Stimulated activated CD8-positive, alpha-beta memory T cell treated with anti-CD3 and anti-CD28 coated beads, Interleukin-15, amount 100 ng/mL, for 4 hours (primary cell): ENCODE data around the gene AP2A2.

Experiments used
- DNase-seq, 2 donors: peaks; one replicate each; pipeline ENCODE4 v3.0.0-alpha.2; 2020; ENCODE audit warnings: low read depth in 2 of 2

The AP2A2 gene

DNA sequence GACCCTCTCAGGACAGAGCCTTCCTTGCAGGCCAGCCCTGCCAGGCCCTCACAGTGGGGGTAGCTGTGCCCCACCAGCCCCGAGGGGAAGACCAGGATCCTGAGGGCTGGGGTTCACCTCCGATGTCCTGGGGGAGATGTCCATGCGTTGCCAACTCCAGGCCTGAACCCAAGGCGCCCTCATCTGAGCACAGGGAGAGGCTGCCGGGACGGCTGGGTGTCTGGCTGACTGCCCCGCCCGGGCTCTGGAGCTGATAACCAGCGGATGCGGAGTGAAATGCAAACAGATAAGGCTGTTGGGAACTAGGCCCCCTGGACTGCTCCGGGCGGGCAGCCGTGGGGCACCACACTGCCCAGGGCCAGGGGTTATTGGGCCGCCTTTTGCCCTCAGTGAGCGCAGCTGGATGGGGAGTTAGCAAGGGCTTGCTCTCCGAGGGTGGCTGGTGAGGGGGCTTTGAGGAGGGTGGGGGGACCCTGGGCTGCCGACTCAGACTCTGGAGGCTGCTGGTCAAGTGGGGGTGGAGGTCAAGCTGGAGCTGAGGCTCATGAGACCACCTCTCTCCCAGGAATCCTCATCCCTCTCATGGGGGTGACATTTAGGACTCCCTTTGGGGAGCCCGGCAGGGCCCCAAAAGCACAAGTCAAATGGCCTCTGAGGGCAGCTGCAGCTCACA, 116.4 kb downstream of the AP2A2 start:
- DNase-seq = no peak

DNA sequence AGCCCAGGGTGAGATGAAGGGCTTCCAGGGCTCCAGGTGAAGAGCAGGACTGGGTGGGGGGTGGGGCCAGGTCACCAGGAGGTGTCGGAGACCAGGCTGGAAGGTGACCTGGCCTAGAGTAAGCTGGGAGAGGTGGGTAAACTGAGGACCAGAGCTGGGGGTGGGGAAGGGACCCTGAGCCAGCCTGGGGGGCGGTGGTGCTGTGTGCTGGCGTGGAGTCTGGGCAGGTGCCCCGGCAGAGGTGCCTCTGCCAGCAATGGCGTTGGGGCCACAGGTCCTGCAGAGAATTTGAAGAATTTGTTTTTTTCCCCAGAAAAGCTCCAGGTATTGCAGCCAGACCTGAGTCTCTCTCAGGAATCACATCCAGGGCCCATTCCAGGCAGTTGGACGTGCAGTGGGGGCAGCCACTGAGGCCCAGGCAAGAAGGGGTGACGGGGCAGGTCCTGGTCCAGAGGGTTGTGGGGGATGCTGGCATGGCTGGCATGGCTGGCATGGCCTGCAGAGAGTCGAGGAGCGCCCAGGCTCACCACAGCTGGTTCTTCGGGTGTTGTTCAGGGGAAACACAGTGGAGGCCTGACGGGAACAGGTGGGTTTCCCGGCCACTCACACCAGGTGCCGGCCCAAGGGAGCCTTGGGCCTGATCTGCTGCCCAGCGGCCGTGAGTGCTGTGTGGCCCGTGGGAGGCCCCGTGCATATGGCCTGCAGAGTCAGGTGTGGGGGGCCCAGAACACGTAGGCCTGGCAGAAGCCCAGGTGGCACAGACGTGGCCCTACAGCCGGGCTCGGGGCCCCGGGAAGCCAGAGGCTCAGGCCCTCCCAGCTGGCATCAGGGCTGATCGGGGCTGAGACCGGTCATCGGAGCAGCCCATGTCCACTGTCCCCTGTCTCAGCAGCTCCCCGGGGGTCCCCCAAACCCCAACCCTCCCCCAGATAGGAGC, 117.2 kb downstream of the AP2A2 start:
- DNase-seq = no peak

DNA sequence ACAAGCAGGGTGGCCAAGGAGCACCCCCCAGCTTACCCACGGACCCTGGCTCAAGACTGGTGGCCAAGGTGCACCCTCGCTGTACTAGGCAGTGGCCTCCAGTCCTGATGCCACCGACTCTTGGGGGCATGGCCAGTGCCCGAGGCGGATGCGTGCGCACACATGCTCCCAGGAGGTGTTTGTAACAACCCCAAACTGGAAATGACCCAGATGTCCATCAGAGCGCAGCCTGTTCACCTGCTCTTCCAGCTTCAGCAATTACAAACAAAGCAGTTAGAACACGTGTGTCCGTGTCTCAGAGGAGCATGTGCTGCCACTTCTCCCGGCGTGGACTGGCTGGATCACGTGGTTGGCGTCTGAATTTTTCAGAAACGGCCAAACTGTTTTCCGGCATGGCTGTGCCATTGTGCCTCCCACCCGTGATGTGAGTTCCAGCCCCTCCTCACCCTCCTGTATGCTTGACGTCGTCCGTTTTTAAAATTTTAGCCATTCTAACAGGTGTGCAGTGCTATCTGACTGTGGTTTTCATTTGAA, 118.0 kb downstream of the AP2A2 start:
- DNase-seq = no peak

DNA sequence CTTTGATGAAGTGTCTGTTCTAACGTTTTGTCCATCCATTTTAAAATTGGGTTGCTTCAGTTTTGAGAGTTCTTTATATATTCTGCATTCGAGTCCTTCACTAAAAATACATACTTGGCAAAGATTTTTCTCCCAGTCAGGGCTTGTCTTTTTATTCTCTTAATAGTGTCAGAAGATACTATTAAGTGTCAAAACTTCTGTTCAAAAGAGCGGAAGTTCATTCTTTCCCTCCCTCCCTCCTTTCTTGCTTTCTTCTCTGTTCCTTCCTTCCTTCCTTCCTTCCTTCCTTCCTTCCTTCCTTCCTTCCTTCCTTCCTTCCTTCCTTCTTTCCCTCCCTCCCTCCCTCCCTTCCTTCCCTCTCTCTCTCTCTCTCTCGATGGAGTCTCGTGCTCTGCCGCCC, 118.5 kb downstream of the AP2A2 start:
- no peak for DNase-seq

DNA sequence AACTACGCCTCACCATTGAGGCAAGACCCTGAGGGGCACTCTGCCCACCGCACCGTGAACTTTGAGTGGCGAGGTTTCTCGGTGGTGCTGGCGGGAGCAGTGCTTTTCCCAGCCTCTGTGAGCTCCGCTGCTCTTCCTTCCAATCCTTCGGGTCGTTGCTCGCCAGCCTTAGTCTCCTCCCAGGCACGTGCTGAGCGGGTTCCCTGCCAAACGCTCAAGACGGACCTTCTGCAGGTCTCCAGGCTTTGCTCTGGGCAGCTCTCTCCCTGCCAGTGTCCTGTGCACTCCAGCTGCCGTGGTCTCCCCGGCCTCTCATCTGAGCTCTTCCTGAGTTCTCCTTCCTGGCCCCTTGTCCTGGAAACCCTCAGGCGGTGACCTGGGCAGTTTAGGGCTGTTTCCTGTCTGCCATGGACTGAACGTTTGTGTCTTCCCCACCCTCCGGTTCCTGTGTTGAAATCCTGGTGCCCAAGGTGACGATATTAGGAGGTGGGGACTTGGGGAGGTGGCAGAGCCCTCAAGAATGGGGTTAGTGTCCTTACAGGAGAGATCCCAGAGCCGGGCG, 122.0 kb downstream of the AP2A2 start:
- DNase-seq = no peak

DNA sequence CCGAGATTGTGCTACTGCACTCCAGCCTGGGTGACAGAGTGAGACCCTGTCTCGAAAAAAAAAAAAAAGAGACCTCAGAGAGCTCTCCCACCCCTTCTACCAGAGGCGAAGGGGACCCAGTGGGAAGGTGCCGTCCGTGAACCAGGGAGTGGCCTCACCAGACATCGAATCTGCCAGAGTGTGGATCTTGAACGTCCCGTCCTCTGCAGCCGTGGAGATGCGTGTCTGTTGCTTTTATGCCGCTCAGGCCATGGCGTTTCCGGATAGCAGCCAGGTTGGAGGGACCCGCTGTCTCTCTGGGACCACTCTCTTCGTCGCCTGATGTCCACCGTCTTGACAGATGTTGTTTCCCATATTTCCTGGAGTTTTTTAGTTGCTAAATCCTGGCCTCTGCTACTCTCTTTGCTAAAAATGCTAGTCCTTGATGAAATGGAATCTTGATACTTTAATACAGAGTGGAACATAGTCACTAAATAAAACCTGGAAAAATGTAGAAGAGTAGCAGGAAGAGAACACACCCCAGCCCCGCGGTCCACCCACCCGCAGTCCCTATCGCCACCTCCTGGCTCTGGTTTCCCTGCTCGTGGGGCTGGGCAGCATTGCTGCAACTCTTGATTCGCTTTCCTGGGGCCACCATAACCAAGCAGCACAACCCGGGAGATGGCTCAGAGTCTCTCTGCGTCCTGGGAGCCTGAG, 122.9 kb downstream of the AP2A2 start:
- DNase-seq = no peak

DNA sequence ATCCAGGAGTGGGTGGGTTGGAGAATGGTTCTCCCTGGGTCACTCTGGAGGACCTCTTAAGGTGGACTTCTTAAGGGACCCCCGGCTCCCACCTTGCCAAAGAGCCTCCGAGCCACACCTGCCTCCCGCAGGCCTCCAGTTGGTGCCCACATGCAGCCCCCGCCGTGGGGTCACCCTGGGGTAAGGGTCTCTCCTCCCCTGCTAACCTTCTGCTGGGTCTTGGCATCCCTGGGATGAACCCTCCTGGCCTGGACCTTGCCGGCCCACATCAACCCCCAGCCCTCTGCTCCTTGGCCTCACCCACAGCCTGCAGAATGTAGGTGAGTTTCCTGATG, 123.4 kb downstream of the AP2A2 start:
- DNase-seq = no peak

DNA sequence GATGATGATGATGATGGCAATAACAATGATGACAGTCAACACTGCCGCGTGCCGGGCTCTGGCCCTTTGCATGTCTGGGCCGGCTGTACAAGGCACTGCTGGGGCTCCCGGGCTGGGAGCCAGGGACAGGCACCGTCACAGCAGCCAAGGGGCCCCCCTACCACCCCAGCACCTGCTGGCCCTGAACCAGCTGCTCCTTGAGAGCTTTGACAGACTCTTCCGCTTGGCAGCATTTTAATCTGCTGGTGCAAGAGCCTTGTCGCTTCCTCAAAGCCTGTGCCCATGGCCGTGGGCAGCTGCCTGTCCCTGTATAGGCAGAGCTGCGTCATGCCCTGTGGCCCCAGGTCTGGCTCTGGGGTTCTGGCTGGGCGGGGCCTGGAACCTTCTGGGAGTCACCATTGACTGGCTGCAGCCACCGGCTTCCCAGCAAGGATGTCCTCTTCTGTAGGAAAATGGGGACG, 123.8 kb downstream of the AP2A2 start:
- no peak for DNase-seq

DNA sequence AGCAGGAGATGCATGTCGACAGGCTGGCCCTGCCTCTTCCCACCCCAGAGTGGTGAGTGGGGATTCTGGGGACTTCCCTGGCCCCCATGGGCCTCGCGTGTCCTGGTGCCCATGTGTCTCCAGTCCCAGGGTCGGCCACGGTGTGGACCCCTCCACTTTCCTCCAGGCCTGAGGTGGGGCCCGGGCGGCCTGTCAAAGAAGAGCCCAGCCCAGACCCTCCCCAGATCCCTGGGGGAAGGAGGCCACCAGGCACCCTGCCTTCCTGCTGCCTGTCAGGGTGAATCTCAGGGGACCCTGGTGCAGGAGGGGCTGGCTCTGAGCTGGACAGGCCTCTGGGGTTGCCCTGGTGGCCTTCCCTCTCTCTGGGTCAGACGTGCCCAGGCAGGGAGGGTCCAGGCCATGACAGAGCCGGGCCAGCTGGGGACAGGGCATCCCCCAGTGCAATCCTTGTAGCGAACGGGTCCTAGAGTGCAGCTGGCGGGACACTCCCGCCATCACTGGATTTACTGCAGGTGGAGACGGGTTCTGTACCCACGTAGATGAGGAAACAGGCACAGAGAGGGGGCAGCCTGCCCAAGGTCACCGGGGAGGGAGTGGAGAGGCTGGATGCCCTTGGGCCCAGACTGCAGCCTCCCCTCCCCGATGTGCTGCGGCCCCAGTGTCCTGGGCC, 124.4 kb downstream of the AP2A2 start:
- no peak for DNase-seq

DNA sequence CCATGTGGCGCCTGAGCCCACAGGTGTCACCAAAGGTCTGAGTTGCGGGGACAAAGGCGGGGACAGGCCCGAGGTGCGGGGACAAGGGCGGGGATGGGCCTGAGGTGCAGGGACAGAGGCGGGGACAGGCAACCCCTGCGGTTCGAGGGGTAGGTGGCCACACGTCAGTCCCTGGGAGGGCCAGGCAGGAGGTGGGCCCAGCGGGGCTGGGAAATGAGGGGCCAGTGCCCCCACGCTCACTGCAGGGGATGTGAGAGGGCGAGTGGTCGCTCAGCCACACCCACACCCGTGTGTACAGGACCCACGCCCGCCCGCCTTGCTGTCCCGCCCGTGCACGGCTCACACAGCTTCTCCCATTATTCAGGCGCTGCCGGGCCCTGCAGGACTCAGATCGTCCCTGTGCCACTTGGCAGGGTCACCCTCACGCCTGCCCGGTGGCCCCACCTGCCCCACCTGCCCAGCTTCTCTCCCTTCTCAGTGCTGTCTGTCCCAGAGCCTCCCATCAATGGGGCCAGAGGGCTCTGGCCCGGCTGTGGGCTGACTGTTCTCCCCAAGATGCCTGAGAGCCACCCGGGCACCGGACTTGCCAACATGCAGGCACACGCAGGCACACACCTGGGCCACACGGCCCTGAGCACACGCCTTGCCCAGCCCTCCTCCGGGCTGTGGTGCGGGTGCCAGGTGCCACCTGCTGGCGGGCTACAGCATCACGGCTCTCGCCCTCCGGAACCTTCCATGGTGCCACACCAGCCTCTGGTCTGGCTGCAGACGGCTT, 125.1 kb downstream of the AP2A2 start:
- peak; percentile 34 to 35 for DNase-seq

DNA sequence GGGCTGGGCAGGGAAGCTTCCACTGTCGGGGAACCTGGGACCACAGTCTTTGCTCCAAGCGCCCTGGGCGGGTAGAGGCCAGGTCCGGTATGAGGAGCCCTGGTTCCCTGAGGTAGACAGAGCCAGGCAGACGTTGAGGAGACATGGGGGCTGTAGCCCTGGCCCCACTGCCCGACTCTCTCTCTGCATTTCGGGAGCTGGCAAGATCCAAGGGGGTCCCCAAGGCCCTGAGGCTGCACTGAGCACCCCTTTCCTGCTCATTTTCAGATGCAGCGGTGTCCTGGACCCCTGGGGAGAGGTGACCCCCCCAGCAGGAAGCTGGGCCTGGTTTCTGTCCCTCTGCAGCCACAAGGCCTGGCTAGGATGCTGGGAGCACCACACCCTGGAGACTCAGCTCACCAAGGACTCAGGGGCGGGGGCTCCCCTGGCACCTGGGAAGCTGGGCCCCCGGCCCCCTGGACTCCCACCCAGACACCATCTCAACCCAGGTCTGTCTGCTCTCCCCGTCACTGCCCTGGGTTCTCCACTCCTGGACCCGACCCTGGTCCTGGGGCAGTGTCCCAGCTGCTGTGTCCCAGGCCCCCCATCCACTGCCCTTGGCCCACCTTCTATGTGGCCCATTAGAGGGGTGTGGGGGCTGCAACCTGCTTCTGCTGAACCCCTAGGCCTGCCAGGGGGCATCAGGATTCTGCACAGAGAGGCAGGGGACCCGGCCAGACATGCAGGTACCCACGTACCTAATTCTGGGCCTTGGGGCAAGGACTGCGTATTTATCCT, 125.9 kb downstream of the AP2A2 start:
- DNase-seq = no peak

DNA sequence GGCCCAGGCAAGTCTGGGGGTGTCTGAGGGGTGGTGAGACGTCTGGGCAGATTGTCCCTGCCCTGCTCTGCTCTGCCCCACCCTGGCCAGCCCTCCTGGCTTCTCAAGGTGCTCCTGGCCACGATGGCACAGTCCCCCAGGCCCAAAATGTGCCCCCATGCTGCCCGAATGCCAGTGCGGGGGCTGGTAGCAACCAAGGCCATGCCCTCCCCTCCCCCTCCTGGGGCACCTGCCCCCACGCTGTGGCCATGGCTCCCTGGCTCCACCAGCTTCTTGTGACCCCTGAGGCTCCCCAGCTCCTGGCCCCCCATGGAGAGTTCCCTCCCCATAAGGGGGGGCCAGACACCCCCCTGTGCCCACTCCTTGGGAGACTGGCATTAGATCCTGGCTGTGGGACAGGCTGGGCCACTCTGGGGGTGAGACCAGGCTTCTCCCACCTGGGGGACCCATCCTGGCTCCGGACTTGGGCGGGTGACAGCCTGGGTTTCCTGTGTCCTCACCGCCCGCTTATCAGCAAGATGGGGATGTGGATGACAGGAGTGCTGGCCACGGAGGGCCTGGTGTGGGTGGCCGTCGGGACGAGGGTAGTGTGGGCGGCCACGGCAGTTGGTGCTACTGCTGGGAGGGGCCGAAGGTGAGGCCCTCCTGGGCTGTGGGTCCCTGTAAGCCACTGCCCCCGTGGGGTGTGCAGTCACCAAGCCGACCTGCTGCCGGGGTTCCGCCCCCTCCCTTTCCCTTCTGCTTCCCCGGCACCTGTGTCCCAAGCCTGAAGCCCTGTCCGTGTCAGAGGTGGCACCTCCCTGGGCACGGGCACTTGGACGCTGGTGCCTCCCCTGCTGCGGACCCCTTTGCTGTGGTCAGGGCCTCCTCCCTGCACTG, 126.7 kb downstream of the AP2A2 start:
- DNase-seq = no peak

DNA sequence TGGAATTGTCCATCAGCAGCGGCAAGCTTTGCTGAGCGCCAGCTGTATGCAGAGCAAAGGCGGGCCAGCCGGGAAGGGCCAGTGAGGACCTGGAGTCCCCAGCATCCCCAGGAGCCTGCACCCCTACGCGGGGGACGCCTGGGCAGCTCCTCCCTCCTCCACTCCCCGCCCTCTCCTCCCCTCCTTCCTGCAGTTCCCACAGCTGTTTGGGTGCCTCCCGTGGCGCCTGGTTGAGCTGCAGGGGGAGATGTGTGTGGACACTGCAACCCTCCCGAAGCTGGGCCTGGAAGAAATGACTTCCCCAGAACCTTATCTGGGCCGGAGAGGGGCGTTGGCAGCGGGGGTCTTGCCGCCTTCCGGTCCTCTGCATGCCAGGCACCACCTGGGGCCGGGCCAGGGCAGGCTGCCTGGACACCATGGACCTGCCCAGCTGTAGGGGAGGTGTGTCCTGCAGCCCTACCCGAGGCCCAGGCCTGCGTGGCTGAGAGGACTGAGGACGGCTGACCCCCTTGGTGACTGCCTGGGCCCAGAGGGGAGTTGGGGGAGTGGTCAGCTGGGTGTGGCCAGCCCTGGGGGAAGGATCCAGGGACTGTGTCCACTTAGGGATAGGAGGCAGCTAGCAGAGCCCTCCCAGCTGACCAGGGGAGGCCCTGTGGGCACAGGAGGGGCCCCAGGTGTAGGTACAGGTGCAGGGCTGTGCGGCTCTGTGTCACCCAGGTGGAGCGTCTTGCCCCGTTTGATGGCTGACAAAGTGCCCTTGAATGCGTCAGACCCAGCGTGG, 127.6 kb downstream of the AP2A2 start:
- DNase-seq = no peak

DNA sequence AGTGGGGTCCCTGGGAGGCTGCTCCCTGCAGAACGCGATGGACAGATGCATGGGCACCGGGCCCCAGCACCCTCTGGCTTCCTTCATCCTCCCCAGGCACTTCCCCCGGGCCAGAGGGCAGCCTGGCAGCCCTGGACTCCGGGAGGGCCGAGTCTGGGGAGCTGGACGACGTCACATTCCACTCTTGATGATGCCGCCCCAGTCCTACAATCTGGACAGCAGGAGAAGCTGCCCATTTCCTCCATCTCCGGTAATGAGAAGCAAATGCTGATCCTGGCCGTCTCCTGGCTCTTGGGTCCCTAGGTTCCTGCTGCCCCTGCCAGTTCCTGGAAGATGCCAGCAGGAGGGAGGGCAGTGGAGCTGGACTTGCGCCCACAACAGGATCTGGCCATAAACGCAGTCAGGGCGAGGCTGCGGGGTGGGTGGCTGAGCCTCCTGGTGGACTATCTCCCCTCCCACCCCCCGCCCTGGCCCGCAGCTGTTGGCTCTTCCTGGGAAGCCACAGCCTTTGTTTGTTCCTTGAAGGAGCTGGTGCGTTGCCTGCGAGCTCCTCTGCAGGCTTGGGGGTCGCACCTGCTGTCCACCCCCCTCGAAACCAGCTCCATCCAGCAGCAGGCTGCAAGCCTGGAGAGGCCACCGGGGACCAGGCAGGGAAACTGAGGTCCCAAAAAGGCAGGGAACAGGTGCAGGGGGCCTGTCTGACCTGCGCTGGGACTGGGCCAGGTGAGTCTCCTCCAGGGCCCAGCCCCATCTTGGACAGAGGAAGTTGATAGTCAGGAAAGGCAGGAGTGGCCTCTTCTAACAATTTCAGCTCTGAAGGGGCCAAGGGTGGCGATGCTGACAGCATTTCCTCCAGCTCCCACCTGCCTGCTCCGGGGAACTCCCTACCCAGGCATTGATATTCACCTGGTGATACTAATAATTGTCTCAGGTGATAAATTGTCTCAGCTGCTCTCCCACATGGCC, 128.8 kb downstream of the AP2A2 start:
- DNase-seq = no peak

DNA sequence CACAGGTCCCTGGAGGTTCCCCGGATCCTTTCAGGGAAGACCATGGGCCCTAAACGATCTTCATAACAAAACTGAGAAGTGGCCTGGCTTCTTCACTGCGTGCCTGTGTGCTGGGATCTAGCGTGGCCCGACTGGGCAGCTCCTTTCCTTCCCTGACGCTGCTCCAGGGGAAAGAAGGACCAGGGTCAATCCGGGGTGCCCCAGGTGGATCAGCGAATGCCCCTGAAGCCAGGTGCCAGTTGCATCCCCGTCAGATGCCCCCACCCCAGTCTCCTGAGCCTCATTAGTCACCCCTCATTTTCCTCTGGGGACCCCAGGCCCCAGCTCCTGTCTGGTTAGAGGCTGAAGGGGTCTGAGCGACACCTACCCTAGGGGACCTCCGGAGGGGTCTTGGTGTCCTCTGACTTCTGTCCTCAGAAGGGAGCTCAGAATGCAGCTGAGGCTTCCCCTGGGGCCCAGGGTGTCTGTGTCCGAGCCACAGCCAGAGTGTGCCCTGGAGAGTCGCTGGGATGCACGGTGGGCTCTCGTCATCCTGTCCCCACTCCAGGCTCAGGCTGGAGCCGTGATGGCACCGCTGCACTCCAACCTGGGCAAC, 129.5 kb downstream of the AP2A2 start:
- DNase-seq = no peak

DNA sequence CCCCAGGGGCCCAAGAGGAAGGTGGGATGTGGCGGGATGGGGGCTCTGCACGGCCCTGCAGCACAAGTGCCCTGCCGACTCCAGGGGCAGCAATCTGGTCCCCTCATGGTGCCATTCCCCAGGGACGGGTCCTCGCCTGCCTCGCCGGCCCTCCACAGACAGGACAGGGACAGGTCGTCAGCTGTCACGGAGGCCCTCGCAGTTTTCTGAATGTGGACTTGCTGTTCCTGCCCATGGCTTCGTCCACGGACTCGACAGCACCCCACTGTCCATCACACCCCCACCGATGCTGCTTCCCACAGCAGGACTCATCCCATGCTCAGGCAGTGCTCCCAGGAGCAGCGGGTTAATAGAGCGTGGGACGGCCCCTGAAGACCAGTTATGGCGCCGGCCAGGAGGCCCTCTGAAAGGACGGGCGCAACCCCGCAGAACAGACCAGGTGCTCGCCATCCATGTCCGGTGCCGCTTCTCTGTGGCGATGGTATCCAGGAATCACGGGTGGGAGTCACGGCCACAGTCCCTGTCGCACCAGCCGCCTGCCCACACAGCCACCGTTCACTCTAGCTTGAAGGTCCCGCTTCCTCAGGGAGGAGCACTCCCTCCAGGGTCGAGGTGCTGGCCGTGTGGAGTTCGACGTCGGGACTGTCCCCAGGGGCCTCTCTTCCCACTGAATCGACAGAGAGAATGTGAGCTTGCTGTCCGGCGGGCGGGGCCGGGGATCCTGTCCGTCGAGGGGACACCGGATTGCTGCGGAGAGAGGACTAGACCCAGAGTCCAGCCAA, 130.5 kb downstream of the AP2A2 start:
- DNase-seq = no peak
